Fibroblast of mammary gland (primary cell): ENCODE measurements around the gene CEP350.

Source experiments
- DNase-seq: peaks from one replicate; pipeline ENCODE4 v3.0.0-alpha.2; 2010; ENCODE audit warnings: low read depth
- H3K4me3 ChIP-seq: 2 replicates; pipeline ENCODE4 v1.5.1; 2011; ENCODE audit warnings: low read depth, mild to moderate bottlenecking, low read length, moderate library complexity; ENCODE audit not compliant: control insufficient read depth
- TF ChIP-seq, protein P1 (sequence below): conservative IDR thresholded peaks from 2 replicates; pipeline ENCODE4 v1.5.1; 2011; ENCODE audit warnings: low read depth, low read length, inconsistent platforms; ENCODE audit not compliant: control insufficient read depth, insufficient read depth

CEP350 gene

DNA sequence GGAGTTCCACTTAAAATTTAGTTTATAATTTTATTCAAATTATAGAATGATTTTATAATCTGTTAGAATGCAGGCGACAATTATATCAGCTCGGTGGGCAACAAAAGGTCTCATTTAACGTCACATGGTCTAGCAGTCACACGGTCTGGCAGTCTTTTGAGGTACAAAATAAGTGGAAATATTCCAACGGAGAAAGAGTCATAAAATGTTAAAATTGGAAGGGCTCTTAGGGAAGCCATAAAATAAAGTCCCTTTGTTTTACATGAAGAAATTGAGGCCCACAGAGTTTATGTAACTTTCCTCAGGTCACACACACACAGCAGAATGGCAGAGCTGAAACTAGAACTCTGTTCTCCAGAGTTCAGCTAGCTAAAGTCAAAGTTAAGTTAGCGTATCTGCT lies 115.7 kb downstream of the CEP350 start:
- TF ChIP-seq, protein P1, sequence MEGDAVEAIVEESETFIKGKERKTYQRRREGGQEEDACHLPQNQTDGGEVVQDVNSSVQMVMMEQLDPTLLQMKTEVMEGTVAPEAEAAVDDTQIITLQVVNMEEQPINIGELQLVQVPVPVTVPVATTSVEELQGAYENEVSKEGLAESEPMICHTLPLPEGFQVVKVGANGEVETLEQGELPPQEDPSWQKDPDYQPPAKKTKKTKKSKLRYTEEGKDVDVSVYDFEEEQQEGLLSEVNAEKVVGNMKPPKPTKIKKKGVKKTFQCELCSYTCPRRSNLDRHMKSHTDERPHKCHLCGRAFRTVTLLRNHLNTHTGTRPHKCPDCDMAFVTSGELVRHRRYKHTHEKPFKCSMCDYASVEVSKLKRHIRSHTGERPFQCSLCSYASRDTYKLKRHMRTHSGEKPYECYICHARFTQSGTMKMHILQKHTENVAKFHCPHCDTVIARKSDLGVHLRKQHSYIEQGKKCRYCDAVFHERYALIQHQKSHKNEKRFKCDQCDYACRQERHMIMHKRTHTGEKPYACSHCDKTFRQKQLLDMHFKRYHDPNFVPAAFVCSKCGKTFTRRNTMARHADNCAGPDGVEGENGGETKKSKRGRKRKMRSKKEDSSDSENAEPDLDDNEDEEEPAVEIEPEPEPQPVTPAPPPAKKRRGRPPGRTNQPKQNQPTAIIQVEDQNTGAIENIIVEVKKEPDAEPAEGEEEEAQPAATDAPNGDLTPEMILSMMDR, result no peak
- H3K4me3 ChIP-seq, result no peak overlapping the region
- DNase-seq, result no peak

GRCh38 chr1:180071759-180072158 lies 117.1 kb downstream of the CEP350 start:
- no peak overlapping the region for H3K4me3 ChIP-seq
- TF ChIP-seq, protein P1, result no peak
- no peak for DNase-seq

DNA sequence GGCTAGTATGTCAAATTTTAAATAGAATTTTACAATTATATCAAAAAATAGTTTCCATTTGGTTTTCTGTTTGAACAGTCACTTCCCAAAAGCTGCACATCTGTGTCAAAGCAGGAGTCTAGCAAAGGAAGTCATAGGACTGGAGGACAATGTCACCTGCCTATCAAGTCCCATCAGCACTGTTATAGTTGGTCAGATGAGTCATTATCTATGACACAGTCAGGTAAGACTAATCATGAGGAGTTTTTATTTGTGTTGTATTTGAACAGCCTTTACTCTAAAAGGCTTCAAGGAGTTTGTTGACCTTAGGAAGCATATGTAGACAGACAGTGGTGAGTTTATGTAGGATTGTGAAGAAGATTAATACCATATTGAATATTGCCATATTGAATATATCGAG lies 125.8 kb downstream of the CEP350 start:
- TF ChIP-seq, protein P1, result no peak
- no peak overlapping the region for H3K4me3 ChIP-seq
- DNase-seq, result no peak

- TF ChIP-seq, protein P1, result no peak
- no peak for DNase-seq
- H3K4me3 ChIP-seq, result no peak overlapping the region
These were observed 126.9 kb downstream of the CEP350 start for GRCh38 chr1:180081474-180081873.

DNA sequence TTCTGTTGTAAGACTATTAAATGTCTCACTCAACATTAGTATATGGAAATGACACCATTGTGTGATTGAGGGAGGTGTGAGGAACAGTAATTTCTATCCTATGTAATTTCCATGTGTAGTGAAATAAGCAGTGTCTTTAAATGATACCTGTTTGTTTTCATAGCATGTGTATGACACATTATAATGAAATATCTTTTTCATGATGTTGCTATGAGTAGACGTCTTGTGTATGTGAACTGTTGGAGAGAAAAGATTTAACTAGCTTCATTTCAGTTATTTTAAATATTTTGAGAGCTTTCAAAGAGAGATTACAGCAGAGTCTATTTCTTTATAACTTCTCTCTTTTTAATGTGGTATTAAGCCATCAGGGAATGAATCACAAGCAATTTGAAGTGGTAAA lies 128.6 kb downstream of the CEP350 start:
- no peak for DNase-seq
- TF ChIP-seq, protein P1, result no peak
- no peak overlapping the region for H3K4me3 ChIP-seq

- no peak for DNase-seq
- TF ChIP-seq, protein P1, result no peak
- no peak overlapping the region for H3K4me3 ChIP-seq
These were observed 130.3 kb downstream of the CEP350 start for GRCh38 chr1:180084867-180085266.

GRCh38 chr1:180085331-180085730 lies 130.7 kb downstream of the CEP350 start:
- TF ChIP-seq, protein P1, result no peak
- no peak for DNase-seq
- H3K4me3 ChIP-seq, result no peak overlapping the region
